GM23338 (cell line): ENCODE data around the gene FOXO3.

Experiments
- EZH2 ChIP-seq: fragments of 200-600 bp; sonication (generic); IDR thresholded peaks from one replicate; pipeline ENCODE4 v1.8.0; 2017; ENCODE audit warnings: antibody characterized with exemption, mild to moderate bottlenecking, low read depth; ENCODE audit not compliant: unreplicated experiment
- JUNB ChIP-seq: IDR thresholded peaks from one replicate; pipeline ENCODE4 v1.6.1; 2016; ENCODE audit warnings: antibody characterized with exemption; ENCODE audit not compliant: unreplicated experiment
- POLR2AphosphoS5 ChIP-seq: IDR thresholded peaks from 2 replicates; pipeline ENCODE4 v1.6.1; 2016; ENCODE audit warnings: antibody characterized with exemption, low read depth
- TF ChIP-seq, protein P1 (sequence below), 2 experiments: fragments of 200-600 bp in 1 of 2; sonication (generic) in 1 of 2; conservative IDR thresholded peaks; 2 replicates each; pipeline versions ENCODE4 v1.5.1 to v1.6.1; 2016 to 2017; ENCODE audit warnings: antibody characterized with exemption in 2 of 2, low read depth in 2 of 2, mild to moderate bottlenecking in 2 of 2, moderate library complexity in 1 of 2
- TF ChIP-seq, protein P2 (sequence below): IDR thresholded peaks from one replicate; pipeline ENCODE4 v1.6.1; 2018; ENCODE audit warnings: antibody characterized with exemption; ENCODE audit not compliant: unreplicated experiment

DNA sequence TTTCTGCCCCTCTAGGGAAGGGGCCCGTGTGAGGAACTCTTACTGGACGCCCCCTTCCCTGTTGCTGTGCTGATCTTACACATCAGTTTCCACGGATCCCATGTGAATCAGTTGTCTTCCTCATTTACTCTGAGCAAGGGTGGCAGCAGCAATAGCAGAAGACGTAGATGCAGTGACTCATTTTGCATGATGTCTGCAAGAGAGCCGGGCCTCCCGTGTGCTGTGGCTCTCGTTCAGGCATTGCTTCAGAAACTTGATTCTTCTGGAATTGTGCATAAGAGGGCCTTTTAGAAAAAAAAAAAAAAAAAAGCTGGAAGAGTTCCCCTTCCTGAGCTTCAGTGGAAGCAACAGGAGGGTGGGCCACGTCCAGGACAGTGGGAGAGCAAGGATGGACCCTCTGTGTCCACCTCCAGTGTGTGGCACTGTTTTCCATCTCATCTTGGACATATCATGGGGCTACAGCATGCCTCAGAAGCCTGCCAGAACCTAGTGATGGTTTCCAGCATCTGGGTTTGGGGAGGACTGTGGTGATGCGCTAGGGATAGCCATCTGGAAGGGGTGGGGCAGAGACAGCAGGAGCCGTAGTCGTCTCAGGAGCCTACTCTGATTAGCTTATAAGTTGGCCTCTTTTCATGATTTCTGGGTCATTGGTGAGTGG is 62.1 kb downstream of the FOXO3 start:
- TF ChIP-seq, protein P1, sequence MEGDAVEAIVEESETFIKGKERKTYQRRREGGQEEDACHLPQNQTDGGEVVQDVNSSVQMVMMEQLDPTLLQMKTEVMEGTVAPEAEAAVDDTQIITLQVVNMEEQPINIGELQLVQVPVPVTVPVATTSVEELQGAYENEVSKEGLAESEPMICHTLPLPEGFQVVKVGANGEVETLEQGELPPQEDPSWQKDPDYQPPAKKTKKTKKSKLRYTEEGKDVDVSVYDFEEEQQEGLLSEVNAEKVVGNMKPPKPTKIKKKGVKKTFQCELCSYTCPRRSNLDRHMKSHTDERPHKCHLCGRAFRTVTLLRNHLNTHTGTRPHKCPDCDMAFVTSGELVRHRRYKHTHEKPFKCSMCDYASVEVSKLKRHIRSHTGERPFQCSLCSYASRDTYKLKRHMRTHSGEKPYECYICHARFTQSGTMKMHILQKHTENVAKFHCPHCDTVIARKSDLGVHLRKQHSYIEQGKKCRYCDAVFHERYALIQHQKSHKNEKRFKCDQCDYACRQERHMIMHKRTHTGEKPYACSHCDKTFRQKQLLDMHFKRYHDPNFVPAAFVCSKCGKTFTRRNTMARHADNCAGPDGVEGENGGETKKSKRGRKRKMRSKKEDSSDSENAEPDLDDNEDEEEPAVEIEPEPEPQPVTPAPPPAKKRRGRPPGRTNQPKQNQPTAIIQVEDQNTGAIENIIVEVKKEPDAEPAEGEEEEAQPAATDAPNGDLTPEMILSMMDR (conservative IDR thresholded peaks at IDR 0.05; ENCODE audit: low read depth in 2 of 2): no peak
- TF ChIP-seq EZH2: no peak
- no peak for TF ChIP-seq POLR2AphosphoS5
- TF ChIP-seq, protein P2, sequence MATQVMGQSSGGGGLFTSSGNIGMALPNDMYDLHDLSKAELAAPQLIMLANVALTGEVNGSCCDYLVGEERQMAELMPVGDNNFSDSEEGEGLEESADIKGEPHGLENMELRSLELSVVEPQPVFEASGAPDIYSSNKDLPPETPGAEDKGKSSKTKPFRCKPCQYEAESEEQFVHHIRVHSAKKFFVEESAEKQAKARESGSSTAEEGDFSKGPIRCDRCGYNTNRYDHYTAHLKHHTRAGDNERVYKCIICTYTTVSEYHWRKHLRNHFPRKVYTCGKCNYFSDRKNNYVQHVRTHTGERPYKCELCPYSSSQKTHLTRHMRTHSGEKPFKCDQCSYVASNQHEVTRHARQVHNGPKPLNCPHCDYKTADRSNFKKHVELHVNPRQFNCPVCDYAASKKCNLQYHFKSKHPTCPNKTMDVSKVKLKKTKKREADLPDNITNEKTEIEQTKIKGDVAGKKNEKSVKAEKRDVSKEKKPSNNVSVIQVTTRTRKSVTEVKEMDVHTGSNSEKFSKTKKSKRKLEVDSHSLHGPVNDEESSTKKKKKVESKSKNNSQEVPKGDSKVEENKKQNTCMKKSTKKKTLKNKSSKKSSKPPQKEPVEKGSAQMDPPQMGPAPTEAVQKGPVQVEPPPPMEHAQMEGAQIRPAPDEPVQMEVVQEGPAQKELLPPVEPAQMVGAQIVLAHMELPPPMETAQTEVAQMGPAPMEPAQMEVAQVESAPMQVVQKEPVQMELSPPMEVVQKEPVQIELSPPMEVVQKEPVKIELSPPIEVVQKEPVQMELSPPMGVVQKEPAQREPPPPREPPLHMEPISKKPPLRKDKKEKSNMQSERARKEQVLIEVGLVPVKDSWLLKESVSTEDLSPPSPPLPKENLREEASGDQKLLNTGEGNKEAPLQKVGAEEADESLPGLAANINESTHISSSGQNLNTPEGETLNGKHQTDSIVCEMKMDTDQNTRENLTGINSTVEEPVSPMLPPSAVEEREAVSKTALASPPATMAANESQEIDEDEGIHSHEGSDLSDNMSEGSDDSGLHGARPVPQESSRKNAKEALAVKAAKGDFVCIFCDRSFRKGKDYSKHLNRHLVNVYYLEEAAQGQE: no peak
- no peak for TF ChIP-seq JUNB
